ENCODE measurements around the gene IFNL4. TPM values are rescaled to one million over a fixed set of nuclear protein-coding genes. Genes with fewer than 3 reads are reported as not detected.

Gene IFNL4
- total RNA-seq, 1 experiment from 2014 or later, result not detected

GRCh38 chr19:39265321-39265916 is 16.8 kb upstream of the IFNL4 start:
- Mint-ChIP-seq H3K36me3 (ENCODE audit: insufficient read depth, unreplicated experiment) (no peaks in the 10 kb centered on the region), H3K4me1 (ENCODE audit: low read depth, unreplicated experiment) (peaks cover 5% of the 10 kb centered on the region), H3K27me3 (ENCODE audit: unreplicated experiment) (peaks cover 54% of the 10 kb centered on the region), H3K27ac (ENCODE audit: unreplicated experiment) (no peak overlapping the region), H3K9me3 (ENCODE audit: low read depth, unreplicated experiment) (no peaks in the 10 kb centered on the region), H3K4me3 (ENCODE audit: low read depth, unreplicated experiment) (no peak overlapping the region)
- CTCF ChIA-PET, result no interaction called here
- TF ChIP-seq, protein P1, sequence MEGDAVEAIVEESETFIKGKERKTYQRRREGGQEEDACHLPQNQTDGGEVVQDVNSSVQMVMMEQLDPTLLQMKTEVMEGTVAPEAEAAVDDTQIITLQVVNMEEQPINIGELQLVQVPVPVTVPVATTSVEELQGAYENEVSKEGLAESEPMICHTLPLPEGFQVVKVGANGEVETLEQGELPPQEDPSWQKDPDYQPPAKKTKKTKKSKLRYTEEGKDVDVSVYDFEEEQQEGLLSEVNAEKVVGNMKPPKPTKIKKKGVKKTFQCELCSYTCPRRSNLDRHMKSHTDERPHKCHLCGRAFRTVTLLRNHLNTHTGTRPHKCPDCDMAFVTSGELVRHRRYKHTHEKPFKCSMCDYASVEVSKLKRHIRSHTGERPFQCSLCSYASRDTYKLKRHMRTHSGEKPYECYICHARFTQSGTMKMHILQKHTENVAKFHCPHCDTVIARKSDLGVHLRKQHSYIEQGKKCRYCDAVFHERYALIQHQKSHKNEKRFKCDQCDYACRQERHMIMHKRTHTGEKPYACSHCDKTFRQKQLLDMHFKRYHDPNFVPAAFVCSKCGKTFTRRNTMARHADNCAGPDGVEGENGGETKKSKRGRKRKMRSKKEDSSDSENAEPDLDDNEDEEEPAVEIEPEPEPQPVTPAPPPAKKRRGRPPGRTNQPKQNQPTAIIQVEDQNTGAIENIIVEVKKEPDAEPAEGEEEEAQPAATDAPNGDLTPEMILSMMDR (IDR thresholded peaks at IDR 0.05; ENCODE audit: unreplicated experiment), result no peak
- intact Hi-C loops (cut with micrococcal nuclease; ENCODE audit: unreplicated experiment), result loop anchor here (10.0 kb wide), 1 partner anchor 51 kb away; no protein-coding TSS in a partner anchor
- BruUV-seq (replicated peaks), result no TSS peak
- DNase-seq, result no peak

- Mint-ChIP-seq H3K4me3 (ENCODE audit: low read depth, unreplicated experiment) (no peak overlapping the region), H3K27me3 (ENCODE audit: unreplicated experiment) (peaks cover 46% of the 10 kb centered on the region), H3K4me1 (ENCODE audit: low read depth, unreplicated experiment) (peaks cover 5% of the 10 kb centered on the region), H3K36me3 (ENCODE audit: insufficient read depth, unreplicated experiment) (no peaks in the 10 kb centered on the region), H3K9me3 (ENCODE audit: low read depth, unreplicated experiment) (no peaks in the 10 kb centered on the region), H3K27ac (ENCODE audit: unreplicated experiment) (no peak overlapping the region)
- no peak for DNase-seq
- TF ChIP-seq, protein P1 (IDR thresholded peaks at IDR 0.05; ENCODE audit: unreplicated experiment), result no peak
- CTCF ChIA-PET, result no interaction called here
- intact Hi-C loops (cut with micrococcal nuclease; ENCODE audit: unreplicated experiment), result loop anchor here (10.0 kb wide), 1 partner anchor 50 kb away; no protein-coding TSS in a partner anchor
- no TSS peak for BruUV-seq (replicated peaks)
Measured at GRCh38 chr19:39264306-39265290, 15.9 kb upstream of the IFNL4 start.

DNA sequence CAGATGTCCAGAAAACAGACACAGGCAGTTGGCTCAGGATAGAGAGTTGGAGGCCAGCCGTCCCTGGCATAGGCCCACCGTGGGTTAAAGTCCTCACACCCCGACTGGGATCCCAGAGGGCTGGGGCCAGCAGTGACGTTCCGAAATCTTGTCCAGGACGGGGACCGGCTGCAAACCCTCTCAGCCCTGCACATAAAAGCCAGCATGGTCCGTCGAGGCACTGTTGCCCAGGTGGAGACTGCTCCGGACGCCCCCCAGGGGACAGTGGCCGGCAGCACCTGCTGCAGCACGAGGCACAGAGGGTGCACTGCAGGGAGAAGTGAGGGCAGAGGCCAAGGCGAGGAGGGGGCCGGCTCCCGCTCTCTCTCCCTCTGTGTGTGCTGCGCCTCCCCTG is 15.3 kb upstream of the IFNL4 start:
- TF ChIP-seq, protein P1 (IDR thresholded peaks at IDR 0.05; ENCODE audit: unreplicated experiment), result no peak
- no peak for DNase-seq
- Mint-ChIP-seq H3K27me3 (ENCODE audit: unreplicated experiment) (peaks cover 39% of the 10 kb centered on the region), H3K27ac (ENCODE audit: unreplicated experiment) (no peak overlapping the region), H3K9me3 (ENCODE audit: low read depth, unreplicated experiment) (no peaks in the 10 kb centered on the region), H3K36me3 (ENCODE audit: insufficient read depth, unreplicated experiment) (no peaks in the 10 kb centered on the region), H3K4me1 (ENCODE audit: low read depth, unreplicated experiment) (peaks cover 5% of the 10 kb centered on the region), H3K4me3 (ENCODE audit: low read depth, unreplicated experiment) (no peak overlapping the region)
- CTCF ChIA-PET, result no interaction called here
- no TSS peak for BruUV-seq (replicated peaks)
- intact Hi-C loops (cut with micrococcal nuclease; ENCODE audit: unreplicated experiment), result loop anchor here (10.0 kb wide), 1 partner anchor 49 kb away; no protein-coding TSS in a partner anchor

GRCh38 chr19:39262496-39262895 is 13.8 kb upstream of the IFNL4 start:
- Mint-ChIP-seq H3K27ac (ENCODE audit: unreplicated experiment) (no peak overlapping the region), H3K9me3 (ENCODE audit: low read depth, unreplicated experiment) (no peaks in the 10 kb centered on the region), H3K27me3 (ENCODE audit: unreplicated experiment) (peaks cover 32% of the 10 kb centered on the region), H3K4me1 (ENCODE audit: low read depth, unreplicated experiment) (peaks cover 15% of the 10 kb centered on the region), H3K36me3 (ENCODE audit: insufficient read depth, unreplicated experiment) (peaks cover 4% of the 10 kb centered on the region), H3K4me3 (ENCODE audit: low read depth, unreplicated experiment) (no peak overlapping the region)
- TF ChIP-seq, protein P1 (IDR thresholded peaks at IDR 0.05; ENCODE audit: unreplicated experiment), result no peak
- no peak for DNase-seq
- no TSS peak for BruUV-seq (replicated peaks)
- CTCF ChIA-PET, result no interaction called here
- intact Hi-C loops (cut with micrococcal nuclease; ENCODE audit: unreplicated experiment), result loop anchor here (10.0 kb wide), 1 partner anchor 48 kb away; no protein-coding TSS in a partner anchor

Measured in Calu3 (cell line).